ENCODE data around the gene PHF21B.
"Not testable (repeated sequence)": the region's sequence is repeated elsewhere in the genome, so short reads cannot be mapped to it uniquely, and the experiment has no call there.

PHF21B gene

DNA sequence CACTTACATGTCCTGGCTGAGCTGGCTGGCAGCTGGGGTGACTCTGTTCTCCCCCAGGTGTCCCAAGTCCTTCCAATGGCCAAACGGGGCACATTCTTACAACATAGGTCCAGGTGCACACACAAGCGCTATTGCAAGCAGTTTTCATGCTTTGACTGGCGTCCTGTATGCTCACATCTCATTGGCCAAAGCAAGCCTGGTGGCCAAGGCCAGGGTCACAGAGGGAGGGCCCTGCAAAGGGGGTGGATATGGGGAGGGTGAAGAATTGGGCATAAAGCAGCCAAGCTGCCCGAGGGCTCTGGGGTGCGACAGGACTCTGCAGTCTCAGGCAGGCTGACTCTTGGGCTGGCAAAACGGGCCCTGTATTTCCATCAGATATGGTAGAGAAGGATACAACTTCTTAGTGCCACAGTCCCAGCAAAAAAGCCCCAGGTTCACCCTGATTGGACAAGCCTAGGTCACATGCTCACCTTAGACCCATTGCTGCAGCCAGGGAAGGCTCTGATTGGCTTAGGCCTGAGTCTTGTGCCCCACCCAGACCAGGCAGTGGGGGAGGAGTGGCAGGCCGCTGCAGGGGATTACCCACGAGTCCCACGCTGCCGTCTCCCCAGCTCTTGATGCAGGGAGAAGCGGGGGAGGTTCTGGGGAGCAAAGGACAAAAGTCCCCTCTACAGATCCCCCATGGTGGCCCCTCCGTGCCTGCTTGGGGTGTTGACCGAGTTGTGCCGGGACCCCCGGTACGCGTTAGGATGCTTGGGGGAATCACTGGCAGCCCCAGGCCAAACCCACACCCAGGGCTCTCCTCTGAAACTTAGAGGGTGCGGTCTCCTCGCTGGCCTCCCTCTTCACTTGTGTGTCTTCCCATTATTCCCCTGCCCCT lies 146.6 kb downstream of the PHF21B start:
- DNase-seq = no peak

- DNase-seq = no peak
Observed at GRCh38 chr22:44862281-44862680, 147.5 kb downstream of the PHF21B start.

GRCh38 chr22:44861245-44861644 lies 148.6 kb downstream of the PHF21B start:
- no peak for DNase-seq

DNA sequence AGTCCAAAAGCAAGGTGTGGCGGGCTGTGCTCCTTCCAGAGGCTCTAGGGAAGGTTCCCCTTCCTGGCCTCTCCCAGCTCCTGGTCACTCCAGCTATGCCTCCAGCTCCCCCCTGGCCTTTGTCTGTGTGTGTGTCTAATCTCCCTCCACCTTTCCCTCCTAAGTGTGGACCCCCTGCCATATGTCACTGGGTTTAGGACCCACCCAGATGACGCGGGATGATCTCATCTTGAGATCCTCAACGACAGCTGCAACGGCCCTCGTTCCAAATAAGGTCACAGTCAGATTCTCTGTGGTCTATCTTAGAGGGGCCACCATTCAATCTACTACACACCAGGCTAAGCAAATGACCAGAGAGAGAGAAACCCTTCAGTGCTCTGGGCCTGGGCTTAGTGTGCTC lies 149.5 kb downstream of the PHF21B start:
- no peak for DNase-seq

DNA sequence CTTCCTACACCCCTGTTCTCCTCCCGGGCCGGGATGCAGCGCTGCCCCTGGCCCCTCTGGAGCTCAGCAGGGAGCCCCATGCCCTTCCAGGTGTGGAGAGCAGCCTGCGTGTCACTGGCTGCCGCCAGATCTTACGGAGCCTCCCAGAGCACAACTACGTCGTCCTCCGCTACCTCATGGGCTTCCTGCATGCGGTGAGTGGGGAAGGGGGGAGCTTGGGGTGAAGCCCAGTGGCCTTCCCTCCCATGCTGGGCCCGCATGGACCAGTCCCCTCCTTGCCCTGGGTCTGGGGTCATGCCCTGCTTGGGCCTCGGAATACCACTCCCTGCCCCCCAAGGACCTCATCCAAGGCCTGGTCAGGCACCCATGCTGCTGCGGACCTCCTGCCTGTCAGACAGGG lies 150.2 kb downstream of the PHF21B start:
- DNase-seq = no peak

DNA sequence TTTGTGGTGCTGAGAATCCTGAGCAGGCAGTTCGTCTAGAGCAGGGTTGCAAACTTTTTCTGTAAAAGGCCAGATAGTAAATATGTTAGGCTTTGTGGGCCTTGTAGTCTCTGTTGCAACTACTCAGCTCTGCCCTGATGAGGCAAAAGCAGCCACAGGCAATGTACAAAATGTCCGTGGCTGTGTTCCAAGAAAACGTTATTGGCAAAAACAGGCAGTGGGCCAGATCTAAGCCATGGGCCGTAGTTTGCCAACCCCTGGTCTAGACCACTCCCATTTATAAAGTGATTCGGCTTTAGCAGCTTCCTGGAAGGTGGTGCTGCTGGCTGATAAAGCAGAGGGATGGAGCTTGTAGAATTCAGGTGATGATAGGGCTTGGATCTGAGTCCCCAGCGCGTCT lies 151.0 kb downstream of the PHF21B start:
- DNase-seq = not testable (repeated sequence)

- DNase-seq = no peak
Observed at GRCh38 chr22:44855855-44856254, 153.9 kb downstream of the PHF21B start.

DNA sequence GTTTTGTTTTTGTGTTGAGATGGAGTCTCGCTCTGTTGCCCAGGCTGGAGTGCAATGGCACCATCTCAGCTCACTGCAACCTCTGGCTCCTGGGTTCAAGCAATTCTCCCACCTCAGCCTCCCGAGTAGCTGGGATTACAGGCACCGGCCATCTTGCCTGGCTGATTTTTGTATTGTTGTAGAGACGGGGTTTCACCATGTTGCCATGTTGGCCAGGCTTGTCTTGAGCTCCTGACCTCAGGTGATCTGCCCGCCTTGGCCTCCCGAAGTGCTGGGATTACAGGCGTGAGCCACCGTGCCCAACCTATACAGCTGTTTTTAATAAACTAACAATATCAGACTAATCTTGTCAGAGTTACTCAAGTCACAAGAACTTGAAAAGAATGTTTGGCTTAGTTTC lies 155.2 kb downstream of the PHF21B start:
- not testable (repeated sequence) for DNase-seq

- no peak for DNase-seq
Observed at GRCh38 chr22:44850946-44851345, 158.9 kb downstream of the PHF21B start.

DNA sequence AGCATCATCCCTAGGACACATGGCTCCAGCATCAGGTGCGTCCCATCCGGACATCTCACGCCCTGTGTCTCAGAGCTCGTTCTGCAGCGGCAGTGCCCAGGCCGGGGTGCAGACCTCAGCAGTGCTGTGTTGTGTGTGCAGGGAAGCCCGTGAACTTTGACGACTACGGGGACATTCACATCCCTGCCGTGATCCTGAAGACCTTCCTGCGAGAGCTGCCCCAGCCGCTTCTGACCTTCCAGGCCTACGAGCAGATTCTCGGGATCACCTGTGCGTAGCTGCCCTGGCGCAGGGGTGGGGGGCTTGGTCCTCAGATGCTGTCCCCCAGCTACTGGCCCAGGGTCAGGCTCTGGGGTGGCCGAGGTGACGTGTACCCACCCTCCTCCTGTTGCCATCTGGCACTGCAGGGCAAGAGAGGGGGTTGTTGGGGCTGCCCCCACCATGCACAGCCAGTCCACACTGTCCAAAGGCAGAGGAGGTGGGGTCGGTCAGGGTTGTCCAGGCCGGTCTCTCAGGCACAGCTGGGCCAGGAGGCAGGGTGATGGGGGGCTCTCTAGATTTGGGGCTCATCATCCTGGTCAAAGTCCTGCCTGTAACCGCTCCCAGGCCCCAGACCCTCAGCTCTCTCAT lies 160.9 kb downstream of the PHF21B start:
- no peak for DNase-seq

- no peak for DNase-seq
Observed at GRCh38 chr22:44848296-44848741, 161.5 kb downstream of the PHF21B start.

- DNase-seq = no peak
Observed at GRCh38 chr22:44847892-44848291, 161.9 kb downstream of the PHF21B start.

DNA sequence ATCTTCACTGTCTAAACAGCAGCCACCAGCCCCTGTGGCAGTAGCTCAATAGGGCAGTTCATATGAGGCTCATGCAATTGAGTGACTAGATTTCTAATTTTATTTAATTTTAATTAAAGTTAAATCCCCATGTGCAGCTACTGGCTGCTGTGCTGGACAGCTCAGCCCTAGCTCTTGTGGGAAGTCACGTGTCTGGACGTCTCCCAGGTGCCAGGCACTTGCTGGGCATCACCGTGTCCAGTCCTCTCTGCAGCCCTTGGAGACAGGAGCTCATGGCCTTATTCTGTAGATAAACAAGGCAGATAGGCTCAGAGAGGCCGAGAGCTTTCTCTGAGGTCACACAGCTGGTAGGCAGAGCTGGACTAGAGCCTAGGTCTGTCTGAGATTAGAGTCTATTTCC lies 162.4 kb downstream of the PHF21B start:
- no peak for DNase-seq

DNA sequence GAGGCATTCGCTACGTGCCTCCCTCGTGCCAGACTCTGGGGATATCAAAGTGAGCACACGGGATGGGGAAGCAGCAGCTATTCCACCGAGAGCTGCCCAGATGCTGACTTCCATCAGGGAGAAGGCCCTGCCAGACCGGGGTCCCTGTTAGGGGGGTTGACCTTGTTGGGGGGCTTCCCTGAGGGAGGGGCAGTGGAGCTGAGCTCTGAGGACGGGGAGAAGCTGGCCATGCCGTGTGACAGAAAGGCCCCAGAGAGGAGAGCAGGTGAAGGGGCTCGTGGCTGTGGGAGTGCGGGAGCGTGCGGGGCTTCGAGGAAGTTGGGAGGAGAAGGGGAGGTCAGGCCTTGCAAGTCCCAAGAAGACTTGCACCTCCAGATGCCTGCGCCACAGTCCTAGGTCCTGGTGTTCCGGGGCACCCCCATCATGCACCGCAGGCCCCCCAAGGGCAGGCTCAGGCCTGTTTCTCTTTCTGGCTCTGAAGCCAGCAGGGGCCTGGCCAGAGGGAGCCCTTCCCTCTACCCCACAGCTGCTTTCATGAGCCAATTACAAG lies 163.0 kb downstream of the PHF21B start:
- DNase-seq = no peak

DNA sequence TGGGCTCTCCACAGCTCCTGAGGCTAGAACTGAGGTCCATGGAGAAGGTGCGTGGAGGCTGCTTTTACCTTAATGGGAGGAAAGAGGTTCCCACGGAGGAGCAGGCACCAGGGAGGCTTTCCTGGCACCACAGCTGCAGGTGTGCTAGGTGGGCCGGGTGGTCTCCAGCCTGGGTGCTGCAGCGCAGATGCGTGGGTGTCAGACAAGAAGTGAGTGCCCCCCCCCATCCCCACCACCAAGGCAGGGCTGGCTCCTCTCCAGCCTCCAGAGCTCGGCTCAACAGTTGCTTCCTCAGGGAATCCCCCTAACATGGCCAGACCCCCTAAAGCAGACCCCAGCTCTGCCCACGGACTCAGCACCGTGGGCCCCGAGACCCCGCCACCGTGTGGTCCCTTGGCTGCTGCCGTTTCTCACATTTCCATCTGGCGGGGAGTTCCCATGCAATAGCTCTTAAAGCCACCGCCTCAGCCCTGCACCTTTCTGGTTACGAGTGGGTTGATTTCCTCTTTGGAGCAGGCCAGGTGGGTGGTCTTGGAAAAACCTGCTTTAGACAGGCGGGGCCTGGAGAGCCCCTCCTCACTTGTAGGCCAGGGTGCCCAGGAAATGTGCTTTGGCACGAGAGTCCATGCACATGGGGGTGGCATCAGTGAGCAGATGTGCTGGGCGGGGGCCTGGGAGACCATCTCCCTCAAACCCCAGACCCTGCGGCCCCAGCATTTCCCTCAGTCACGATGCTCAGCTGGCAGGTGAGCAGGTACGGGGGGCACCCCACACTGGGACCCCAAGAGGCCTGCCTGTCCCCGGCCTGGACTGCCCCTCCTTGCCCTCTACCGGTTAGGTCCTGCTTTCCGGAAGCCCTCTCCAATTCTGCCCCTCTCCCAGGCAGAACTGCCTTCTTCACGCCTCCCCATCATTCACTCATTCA lies 163.7 kb downstream of the PHF21B start:
- DNase-seq = no peak

GRCh38 chr22:44845191-44845590 lies 164.6 kb downstream of the PHF21B start:
- DNase-seq = no peak

DNA sequence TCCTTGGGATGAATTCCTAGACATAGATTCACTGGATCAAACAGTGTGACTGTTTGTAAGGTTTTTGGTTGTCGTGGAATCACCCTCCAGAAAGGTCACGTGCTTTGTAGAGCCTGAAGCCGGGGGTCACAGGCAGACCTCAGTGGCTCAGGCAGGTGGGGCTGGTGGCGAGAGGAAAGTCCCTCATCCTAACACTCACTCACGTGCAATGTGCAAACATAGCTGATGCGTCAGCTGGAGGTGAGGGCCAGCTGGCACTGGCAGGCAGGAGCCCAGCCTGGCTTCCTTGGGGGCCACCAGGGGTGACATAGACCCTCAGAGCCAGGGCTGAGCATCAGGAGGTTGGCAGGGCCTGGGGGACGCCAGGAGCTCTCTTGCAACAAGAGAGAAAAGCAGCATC lies 167.4 kb downstream of the PHF21B start:
- DNase-seq = no peak

DNA sequence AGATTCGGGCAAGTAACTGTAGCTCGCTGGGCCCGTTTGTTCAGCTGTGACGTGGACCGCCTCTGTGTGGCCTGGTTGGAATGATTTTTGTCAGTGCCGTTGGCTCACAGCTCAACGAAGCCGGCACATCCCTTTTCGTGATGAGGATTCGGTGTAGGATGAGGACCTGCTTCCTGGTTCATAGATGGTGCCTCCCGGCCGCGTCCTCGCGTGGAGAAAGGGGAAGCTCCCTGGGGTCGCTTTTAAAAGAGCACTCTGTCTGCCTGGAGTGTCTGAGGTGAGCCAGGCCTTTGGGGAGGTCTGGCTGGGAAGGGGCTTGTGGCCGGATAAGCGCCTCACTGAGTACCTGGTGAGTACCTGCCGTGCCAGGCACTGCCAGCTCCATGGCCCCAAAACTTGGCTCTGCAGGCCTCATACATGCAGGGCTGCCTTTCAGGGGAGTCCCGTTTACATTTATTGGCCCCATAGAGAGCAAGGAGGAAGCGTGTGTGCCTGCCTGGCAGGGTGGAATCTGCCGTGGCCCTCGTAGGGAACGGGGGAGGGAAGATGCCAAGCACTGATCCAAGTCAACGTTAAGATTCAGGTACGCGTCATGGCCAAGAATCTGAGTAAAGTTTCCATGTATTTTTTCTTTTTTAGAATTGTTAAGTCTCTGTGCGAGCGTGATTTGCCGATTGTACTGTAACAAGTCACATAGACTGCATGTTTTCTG lies 169.0 kb downstream of the PHF21B start:
- no peak for DNase-seq

GRCh38 chr22:44839721-44840120 lies 170.1 kb downstream of the PHF21B start:
- DNase-seq = no peak

DNA sequence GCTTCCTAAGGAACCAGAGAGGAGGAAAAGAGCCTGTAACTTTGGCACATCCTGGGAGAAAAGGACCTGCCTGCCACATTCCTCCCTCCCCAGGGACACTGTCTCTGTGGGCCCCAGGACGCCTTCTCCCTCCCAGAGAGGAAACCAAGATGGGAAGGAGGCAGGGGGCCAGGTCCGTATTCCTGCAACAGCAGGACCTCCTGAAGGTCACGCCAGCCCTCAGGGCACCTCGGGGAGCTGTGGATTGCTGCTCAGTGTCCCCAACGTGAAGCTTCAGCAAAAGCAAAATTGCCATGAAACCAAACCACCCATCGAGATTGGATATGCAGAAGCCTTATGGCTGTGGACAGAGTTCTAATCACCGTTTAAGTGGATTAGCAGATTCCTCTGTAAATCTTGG lies 170.7 kb downstream of the PHF21B start:
- no peak for DNase-seq

- DNase-seq = no peak
Observed at GRCh38 chr22:44838316-44839016, 171.3 kb downstream of the PHF21B start.

GRCh38 chr22:44837481-44837880 lies 172.3 kb downstream of the PHF21B start:
- DNase-seq = no peak

Data from cortex of kidney (tissue), 1 donor.